HepG2 (cell line): ENCODE data around the gene UQCRHL. TPM values are rescaled to one million over a fixed set of nuclear protein-coding genes. Genes with fewer than 3 reads are reported as not detected.

Source experiments
- ATF7 ChIP-seq, 2 experiments: fragments of 450-650 bp in 1 of 2; sonication (generic) in 1 of 2; formaldehyde crosslinking in 1 of 2; IDR thresholded peaks; 2 replicates each; pipeline versions ENCODE4 v1.4.0 to v1.6.1; 2016 to 2020; ENCODE audit warnings: antibody characterized with exemption in 1 of 2, mild to moderate bottlenecking in 1 of 2, missing genetic modification reagents in 1 of 2
- FOXP1 ChIP-seq, 2 experiments: fragments of 450-650 bp in 1 of 2; IDR thresholded peaks; 2 replicates each; pipeline ENCODE4 v1.6.1; 2017 to 2018; ENCODE audit warnings: antibody characterized with exemption in 1 of 2
- HOXA5 ChIP-seq: sonication (generic); formaldehyde crosslinking; IDR thresholded peaks from 2 replicates; pipeline ENCODE4 v1.4.0; 2020; ENCODE audit warnings: missing genetic modification reagents
- ISL2 ChIP-seq: sonication (generic); formaldehyde crosslinking; IDR thresholded peaks from 2 replicates; pipeline ENCODE4 v1.5.0; 2020; ENCODE audit warnings: missing genetic modification reagents
- KLF12 ChIP-seq: sonication (generic); formaldehyde crosslinking; IDR thresholded peaks from 2 replicates; pipeline ENCODE4 v1.4.0; 2020; ENCODE audit warnings: missing genetic modification reagents, borderline replicate concordance
- KLF15 ChIP-seq: sonication (generic); formaldehyde crosslinking; IDR thresholded peaks from 2 replicates; pipeline ENCODE4 v1.8.1; 2023; ENCODE audit warnings: borderline replicate concordance, mild to moderate bottlenecking, inconsistent platforms, missing genetic modification reagents, mixed read lengths
- MEF2D ChIP-seq: sonication (generic); formaldehyde crosslinking; IDR thresholded peaks from 2 replicates; pipeline ENCODE4 v1.5.1; 2020; ENCODE audit warnings: mild to moderate bottlenecking, missing genetic modification reagents
- MIER3 ChIP-seq: IDR thresholded peaks from 2 replicates; pipeline ENCODE4 v1.6.1; 2016; ENCODE audit warnings: missing compliant biosample characterization, borderline replicate concordance
- RXRA ChIP-seq: sonication (generic); formaldehyde crosslinking; IDR thresholded peaks from 2 replicates; pipeline ENCODE4 v1.5.1; 2020; ENCODE audit warnings: missing genetic modification reagents
- ZFX ChIP-seq: sonication (generic); formaldehyde crosslinking; IDR thresholded peaks from 2 replicates; pipeline ENCODE4 v1.4.0; 2020; ENCODE audit warnings: mild to moderate bottlenecking, low read depth, missing genetic modification reagents, moderate library complexity
- ZFY ChIP-seq: sonication (generic); formaldehyde crosslinking; IDR thresholded peaks from 2 replicates; pipeline ENCODE4 v1.4.0; 2020; ENCODE audit warnings: missing genetic modification reagents
- ZNF138 ChIP-seq: sonication (generic); formaldehyde crosslinking; IDR thresholded peaks from 2 replicates; pipeline ENCODE4 v1.5.0; 2020; ENCODE audit warnings: mild to moderate bottlenecking, low read depth, missing genetic modification reagents
- ZNF224 ChIP-seq: sonication (generic); formaldehyde crosslinking; IDR thresholded peaks from 2 replicates; pipeline ENCODE4 v1.5.0; 2020; ENCODE audit warnings: mild to moderate bottlenecking, missing genetic modification reagents
- ZNF367 ChIP-seq: sonication (generic); formaldehyde crosslinking; IDR thresholded peaks from 2 replicates; pipeline ENCODE4 v1.4.0; 2020; ENCODE audit warnings: missing genetic modification reagents, borderline replicate concordance
- ZNF816 ChIP-seq: sonication (generic); formaldehyde crosslinking; IDR thresholded peaks from 2 replicates; pipeline ENCODE4 v1.8.0; 2022; ENCODE audit warnings: missing genetic modification reagents, mild to moderate bottlenecking, borderline replicate concordance
- ZNF850 ChIP-seq: sonication (generic); formaldehyde crosslinking; conservative IDR thresholded peaks from 2 replicates; pipeline ENCODE4 v1.9.0; 2021; ENCODE audit warnings: mild to moderate bottlenecking, missing genetic modification reagents
- polyA plus RNA-seq, 8 experiments: library from polyadenylated mRNA; depleted of rRNA in 3 of 8; stranded (reverse) in 7 of 8; unstranded in 1 of 8; fragments of >200 nt; fragmentation: Illumina TruSeq in 4 of 8; extraction: Trizol in 4 of 8; gene quantifications; 2 replicates each; pipeline versions ENCODE4 v1.2.1 to v1.2.3, GENCODE V29; 2011 to 2016; ENCODE audit warnings: low read depth in 4 of 8, missing spikeins in 1 of 8, mixed read lengths in 1 of 8; ENCODE audit not compliant: insufficient read depth in 1 of 8
- total RNA-seq, 5 experiments: library from RNA; depleted of rRNA; stranded (reverse); fragments of >200 nt; fragmentation: Illumina TruSeq; extraction: Trizol; gene quantifications; 2 replicates each; pipeline ENCODE4 v1.2.3, GENCODE V29; 2016; ENCODE audit warnings: low read depth in 1 of 5
- TF ChIP-seq, protein P1 (sequence below): sonication (generic); formaldehyde crosslinking; IDR thresholded peaks from 2 replicates; pipeline ENCODE4 v1.8.1; 2022; ENCODE audit warnings: mild to moderate bottlenecking, missing genetic modification reagents
- TF ChIP-seq, protein P2 (sequence below): sonication (generic); formaldehyde crosslinking; IDR thresholded peaks from 2 replicates; pipeline ENCODE4 v1.8.1; 2023; ENCODE audit warnings: mild to moderate bottlenecking, missing genetic modification reagents, borderline replicate concordance
- TF ChIP-seq, protein P3 (sequence below): sonication (generic); formaldehyde crosslinking; IDR thresholded peaks from 2 replicates; pipeline ENCODE4 v1.8.1; 2023; ENCODE audit warnings: mild to moderate bottlenecking, missing genetic modification reagents
- TF ChIP-seq, protein P4 (sequence below): sonication (generic); formaldehyde crosslinking; IDR thresholded peaks from 2 replicates; pipeline ENCODE4 v1.8.0; 2022; ENCODE audit warnings: low read depth, missing genetic modification reagents
- TF ChIP-seq, protein P5 (sequence below): sonication (generic); formaldehyde crosslinking; IDR thresholded peaks from 2 replicates; pipeline ENCODE4 v1.4.0; 2020; ENCODE audit warnings: mild to moderate bottlenecking, missing genetic modification reagents
- TF ChIP-seq, protein P6 (sequence below): sonication (generic); formaldehyde crosslinking; IDR thresholded peaks from 2 replicates; pipeline ENCODE4 v1.5.0; 2020; ENCODE audit warnings: mild to moderate bottlenecking, missing genetic modification reagents, moderate library complexity
- TF ChIP-seq, protein P7 (sequence below): sonication (generic); formaldehyde crosslinking; IDR thresholded peaks from 2 replicates; pipeline ENCODE4 v1.5.1; 2020; ENCODE audit warnings: missing genetic modification reagents, mild to moderate bottlenecking, borderline replicate concordance

UQCRHL gene
- total and polyA plus RNA-seq, 2 of the 13 experiments (the other 11 are each of a cell fraction or from before 2014, with no cell fraction given): 1.8 to 2.3 TPM

DNA sequence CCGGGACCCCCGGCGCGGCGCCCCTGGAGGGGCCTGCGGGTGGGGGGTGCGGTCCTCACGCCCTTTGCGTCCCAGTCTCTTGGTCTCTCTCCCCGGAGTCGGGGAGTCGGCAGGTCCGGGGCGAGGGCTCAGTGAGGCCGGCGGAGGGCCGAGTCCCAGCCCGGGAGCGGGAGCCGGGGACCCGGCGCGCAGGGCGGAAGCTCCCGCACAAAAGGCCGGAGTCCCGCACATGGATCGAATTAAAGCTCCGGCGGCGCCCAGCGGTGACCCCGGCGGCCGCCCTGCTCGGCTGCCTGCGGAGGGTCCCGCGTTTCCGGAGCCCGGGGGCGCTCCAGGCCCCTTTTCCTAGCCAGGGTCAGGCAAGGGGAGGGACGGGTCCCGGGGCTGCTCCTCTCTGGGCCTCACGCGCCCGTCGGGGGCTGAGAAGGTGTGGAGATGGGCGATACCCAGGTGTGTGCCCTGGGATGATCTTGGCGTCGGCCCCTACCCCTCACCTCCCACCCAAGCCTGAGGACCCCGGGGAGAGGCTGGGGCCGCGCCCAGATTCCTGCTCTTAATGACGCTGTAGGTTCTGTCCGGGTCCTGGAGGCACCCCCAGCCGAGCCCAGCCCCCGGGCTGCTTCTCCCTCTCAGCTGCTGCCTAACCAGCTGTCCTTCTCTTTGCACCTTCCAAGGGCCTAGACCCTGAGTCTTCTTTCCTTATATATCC is 48.3 kb downstream of the UQCRHL start (continued):
- TF ChIP-seq, protein P1, sequence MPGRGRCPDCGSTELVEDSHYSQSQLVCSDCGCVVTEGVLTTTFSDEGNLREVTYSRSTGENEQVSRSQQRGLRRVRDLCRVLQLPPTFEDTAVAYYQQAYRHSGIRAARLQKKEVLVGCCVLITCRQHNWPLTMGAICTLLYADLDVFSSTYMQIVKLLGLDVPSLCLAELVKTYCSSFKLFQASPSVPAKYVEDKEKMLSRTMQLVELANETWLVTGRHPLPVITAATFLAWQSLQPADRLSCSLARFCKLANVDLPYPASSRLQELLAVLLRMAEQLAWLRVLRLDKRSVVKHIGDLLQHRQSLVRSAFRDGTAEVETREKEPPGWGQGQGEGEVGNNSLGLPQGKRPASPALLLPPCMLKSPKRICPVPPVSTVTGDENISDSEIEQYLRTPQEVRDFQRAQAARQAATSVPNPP (CRISPR knock-in tag): no peak
- TF ChIP-seq ISL2 (CRISPR knock-in tag) (no peak), ZNF224 (CRISPR knock-in tag) (no peak), ZNF367 (CRISPR knock-in tag) (no peak), MIER3 (no peak), FOXP1 (IDR thresholded peaks at IDR 0.05) (no peak), FOXP1 (CRISPR knock-in tag; IDR thresholded peaks at IDR 0.05) (no peak), KLF12 (no peak), ZFY (CRISPR knock-in tag) (peak; percentile 37; the same call in 1 of the 2 replicates), ZNF138 (CRISPR knock-in tag) (no peak), ZNF850 (0 out of 2 replicates have a peak, but pooled peaks have one; percentile 35), ZNF816 (0 out of 2 replicates have a peak, but pooled peaks have one; percentile 27), KLF15 (CRISPR knock-in tag) (no peak), ATF7 (IDR thresholded peaks at IDR 0.05) (no peak), ATF7 (CRISPR knock-in tag; IDR thresholded peaks at IDR 0.05) (no peak), MEF2D (CRISPR knock-in tag) (no peak), RXRA (CRISPR knock-in tag) (no peak; the same call in 1 of the 2 replicates), ZFX (CRISPR knock-in tag) (peak; percentile 64), HOXA5 (0 out of 2 replicates have a peak, but pooled peaks have one; percentile 26)
- TF ChIP-seq, protein P2, sequence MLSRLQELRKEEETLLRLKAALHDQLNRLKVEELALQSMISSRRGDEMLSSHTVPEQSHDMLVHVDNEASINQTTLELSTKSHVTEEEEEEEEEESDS (CRISPR knock-in tag): no peak
- TF ChIP-seq, protein P3, sequence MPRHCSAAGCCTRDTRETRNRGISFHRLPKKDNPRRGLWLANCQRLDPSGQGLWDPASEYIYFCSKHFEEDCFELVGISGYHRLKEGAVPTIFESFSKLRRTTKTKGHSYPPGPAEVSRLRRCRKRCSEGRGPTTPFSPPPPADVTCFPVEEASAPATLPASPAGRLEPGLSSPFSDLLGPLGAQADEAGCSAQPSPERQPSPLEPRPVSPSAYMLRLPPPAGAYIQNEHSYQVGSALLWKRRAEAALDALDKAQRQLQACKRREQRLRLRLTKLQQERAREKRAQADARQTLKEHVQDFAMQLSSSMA: no peak
- TF ChIP-seq, protein P4, sequence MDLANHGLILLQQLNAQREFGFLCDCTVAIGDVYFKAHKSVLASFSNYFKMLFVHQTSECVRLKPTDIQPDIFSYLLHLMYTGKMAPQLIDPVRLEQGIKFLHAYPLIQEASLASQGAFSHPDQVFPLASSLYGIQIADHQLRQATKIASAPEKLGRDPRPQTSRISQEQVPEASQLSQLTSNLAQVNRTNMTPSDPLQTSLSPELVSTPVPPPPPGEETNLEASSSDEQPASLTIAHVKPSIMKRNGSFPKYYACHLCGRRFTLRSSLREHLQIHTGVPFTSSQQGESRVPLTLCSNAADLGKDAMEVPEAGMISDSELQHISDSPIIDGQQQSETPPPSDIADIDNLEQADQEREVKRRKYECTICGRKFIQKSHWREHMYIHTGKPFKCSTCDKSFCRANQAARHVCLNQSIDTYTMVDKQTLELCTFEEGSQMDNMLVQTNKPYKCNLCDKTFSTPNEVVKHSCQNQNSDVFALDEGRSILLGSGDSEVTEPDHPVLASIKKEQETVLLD: no peak
- TF ChIP-seq, protein P5, sequence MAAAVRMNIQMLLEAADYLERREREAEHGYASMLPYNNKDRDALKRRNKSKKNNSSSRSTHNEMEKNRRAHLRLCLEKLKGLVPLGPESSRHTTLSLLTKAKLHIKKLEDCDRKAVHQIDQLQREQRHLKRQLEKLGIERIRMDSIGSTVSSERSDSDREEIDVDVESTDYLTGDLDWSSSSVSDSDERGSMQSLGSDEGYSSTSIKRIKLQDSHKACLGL: peak; percentile 83
- TF ChIP-seq, protein P6, sequence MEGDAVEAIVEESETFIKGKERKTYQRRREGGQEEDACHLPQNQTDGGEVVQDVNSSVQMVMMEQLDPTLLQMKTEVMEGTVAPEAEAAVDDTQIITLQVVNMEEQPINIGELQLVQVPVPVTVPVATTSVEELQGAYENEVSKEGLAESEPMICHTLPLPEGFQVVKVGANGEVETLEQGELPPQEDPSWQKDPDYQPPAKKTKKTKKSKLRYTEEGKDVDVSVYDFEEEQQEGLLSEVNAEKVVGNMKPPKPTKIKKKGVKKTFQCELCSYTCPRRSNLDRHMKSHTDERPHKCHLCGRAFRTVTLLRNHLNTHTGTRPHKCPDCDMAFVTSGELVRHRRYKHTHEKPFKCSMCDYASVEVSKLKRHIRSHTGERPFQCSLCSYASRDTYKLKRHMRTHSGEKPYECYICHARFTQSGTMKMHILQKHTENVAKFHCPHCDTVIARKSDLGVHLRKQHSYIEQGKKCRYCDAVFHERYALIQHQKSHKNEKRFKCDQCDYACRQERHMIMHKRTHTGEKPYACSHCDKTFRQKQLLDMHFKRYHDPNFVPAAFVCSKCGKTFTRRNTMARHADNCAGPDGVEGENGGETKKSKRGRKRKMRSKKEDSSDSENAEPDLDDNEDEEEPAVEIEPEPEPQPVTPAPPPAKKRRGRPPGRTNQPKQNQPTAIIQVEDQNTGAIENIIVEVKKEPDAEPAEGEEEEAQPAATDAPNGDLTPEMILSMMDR (CRISPR knock-in tag): peak; percentile 12; the same call in 1 of the 2 replicates
- TF ChIP-seq, protein P7, sequence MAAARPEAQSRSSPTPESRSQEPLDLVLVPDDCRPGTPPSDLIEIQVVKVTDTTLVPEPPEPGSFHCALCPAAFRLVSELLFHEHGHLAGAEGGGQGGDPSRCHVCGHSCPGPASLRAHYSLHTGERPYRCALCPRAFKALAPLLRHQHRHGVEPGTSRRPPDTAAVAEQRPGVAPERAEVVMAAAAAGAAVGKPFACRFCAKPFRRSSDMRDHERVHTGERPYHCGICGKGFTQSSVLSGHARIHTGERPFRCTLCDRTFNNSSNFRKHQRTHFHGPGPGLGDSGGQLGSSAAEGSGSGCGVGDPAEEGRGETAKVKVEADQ (CRISPR knock-in tag): no peak
